Measurements from ENCODE around the gene ZNF655. TPM values are rescaled to one million over a fixed set of nuclear protein-coding genes. Genes with fewer than 3 reads are reported as not detected.

Gene ZNF655
- total and polyA plus RNA-seq, 11 donors: 26.8 to 48.0 (median 32.8) TPM

DNA sequence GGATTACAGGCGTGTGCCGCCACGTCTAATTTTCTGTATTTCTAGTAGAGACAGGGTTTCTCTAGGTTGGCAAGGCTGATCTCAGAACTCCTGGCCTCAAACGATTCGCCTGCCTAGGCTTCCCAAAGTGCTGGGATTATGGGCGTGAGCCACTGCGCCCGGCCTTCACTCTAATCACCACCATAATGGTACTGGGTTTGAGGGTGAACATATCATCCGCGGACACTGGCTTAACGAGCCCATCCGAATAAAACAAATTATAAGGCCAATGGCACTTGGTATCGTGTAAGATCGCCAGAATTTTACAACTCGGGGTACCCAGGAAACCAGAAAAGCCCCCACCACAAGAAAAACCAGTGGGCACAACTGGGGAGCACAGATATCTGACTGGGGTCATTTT is 7.1 kb upstream of the ZNF655 start:
- peak overlapping the region; percentile 6 to 95 (median 86) for H3K27ac ChIP-seq
- no peak for TF ChIP-seq POLR2A (IDR thresholded peaks at IDR 0.05)
- TF ChIP-seq, protein P1, sequence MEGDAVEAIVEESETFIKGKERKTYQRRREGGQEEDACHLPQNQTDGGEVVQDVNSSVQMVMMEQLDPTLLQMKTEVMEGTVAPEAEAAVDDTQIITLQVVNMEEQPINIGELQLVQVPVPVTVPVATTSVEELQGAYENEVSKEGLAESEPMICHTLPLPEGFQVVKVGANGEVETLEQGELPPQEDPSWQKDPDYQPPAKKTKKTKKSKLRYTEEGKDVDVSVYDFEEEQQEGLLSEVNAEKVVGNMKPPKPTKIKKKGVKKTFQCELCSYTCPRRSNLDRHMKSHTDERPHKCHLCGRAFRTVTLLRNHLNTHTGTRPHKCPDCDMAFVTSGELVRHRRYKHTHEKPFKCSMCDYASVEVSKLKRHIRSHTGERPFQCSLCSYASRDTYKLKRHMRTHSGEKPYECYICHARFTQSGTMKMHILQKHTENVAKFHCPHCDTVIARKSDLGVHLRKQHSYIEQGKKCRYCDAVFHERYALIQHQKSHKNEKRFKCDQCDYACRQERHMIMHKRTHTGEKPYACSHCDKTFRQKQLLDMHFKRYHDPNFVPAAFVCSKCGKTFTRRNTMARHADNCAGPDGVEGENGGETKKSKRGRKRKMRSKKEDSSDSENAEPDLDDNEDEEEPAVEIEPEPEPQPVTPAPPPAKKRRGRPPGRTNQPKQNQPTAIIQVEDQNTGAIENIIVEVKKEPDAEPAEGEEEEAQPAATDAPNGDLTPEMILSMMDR (IDR thresholded peaks at IDR 0.05): no peak
- peak overlapping the region; percentile 54 to 99 (median 83) for H3K4me3 ChIP-seq
- intact Hi-C loops (cut with DNase I): loop anchor here in 5 of 10 donors (5.0 to 10.0 kb wide), 4 partner anchors 47 to 117 kb away; partner anchors contain the start of genes ZKSCAN5 (in 4 of the 5), ZNF394 (in 4 of the 5), CPSF4 (in 1 of the 5) and PTCD1 (in 1 of the 5)
- ATAC-seq (peak in 1 of 4 donors; percentile 24), DNase-seq (no peak)
- H3K4me1 ChIP-seq: peaks cover 0 to 25% (median 13%) of the 10 kb centered on the region in 12 donors
- peaks cover 0 to 47% (median 26%) of the 10 kb centered on the region in 9 donors for H3K36me3 ChIP-seq
- H3K9me3 ChIP-seq: peaks cover 0 to 29% (median 2%) of the 10 kb centered on the region in 12 donors
- no peaks in the 10 kb centered on the region for H3K27me3 ChIP-seq
- WGBS, 4 donors: 11 to 23% (median 14%) methylated on average over 15 of the region's 15 CpGs

DNA sequence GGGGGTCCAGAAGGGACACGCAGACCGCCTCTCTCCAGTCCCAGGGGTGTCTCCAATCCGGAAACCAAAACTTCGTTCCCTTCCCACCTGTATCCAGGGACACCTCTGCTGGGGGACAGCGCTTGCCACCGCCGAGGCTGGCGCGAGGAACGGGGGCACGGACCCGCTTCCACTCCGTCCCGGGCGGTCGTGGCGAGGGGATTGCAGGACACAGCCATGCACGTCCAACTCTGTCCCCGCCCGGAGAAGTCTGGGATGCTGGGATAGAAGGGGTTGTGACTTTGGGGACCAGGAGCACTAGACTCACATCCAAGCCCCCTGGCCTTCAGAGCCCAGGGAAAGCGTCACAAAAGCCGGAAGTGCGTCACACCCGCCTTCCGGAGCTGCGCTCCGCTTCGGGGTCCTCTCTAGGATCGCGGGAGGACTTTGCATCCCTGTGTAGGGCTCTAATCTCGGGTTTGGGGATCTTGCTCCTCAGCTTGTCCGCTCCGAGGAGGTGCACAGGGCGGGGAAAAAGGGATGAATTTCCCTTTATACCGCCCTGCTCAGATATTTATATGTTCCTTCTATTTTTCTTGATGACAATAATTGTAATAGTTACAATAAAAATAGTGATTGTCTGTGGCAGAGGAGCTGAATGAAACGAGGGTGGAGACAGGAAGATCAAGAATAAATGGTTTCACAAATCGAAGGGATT is 6.5 kb upstream of the ZNF655 start, which contains the start of gene FAM200A:
Gene FAM200A (minus strand): TSS at position 348 of the 697 bp plus-strand sequence. CDS start 3,707 bp downstream, outside the sequence.
- intact Hi-C loops (cut with DNase I): loop anchor here in 5 of 10 donors (5.0 to 10.0 kb wide), 4 partner anchors 47 to 117 kb away; partner anchors contain the start of genes ZKSCAN5 (in 4 of the 5), ZNF394 (in 4 of the 5), CPSF4 (in 1 of the 5) and PTCD1 (in 1 of the 5)
- H3K9me3 ChIP-seq: peaks cover 0 to 23% (median 2%) of the 10 kb centered on the region in 12 donors
- DNase-seq (peak; percentile 91 to 94 (median 93)), ATAC-seq (peak; percentile 98 to 100 (median 98))
- TF ChIP-seq, protein P1 (IDR thresholded peaks at IDR 0.05): no peak
- TF ChIP-seq POLR2A (IDR thresholded peaks at IDR 0.05): peak in 1 of 2 donors; percentile 72
- no peaks in the 10 kb centered on the region for H3K27me3 ChIP-seq
- H3K4me1 ChIP-seq: peaks cover 0 to 26% (median 15%) of the 10 kb centered on the region in 12 donors
- peak within 1 kb of the TSS; percentile 54 to 99 (median 83) for H3K4me3 ChIP-seq
- H3K27ac ChIP-seq: peak within 1 kb of the TSS; percentile 6 to 95 (median 86)
- WGBS, 4 donors: 0 to 1% (median 1%) methylated on average over 12 to 37 of the region's 37 CpGs
- H3K36me3 ChIP-seq: peaks cover 0 to 49% (median 30%) of the 10 kb centered on the region in 9 donors

DNA sequence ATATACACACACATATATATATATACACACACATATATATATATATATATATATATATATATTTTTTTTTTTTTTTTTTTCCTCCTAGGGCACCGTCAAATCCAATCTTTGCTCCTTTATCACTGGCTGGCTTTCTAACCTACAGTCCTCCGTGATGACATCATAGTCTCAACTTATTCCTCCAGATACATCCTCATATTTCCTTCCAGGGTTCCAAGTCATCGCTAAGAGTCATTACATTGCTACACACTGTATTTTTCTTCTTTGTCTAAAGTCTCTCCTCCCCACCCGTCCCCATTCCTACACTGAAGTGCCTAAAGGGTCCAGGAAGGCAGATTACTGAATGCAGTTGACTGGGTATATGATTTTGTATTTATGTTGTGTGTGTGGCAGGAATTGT is 5.4 kb upstream of the ZNF655 start:
- no peak overlapping the region for H3K4me3 ChIP-seq
- no peak overlapping the region for H3K27ac ChIP-seq
- 77 to 87% (median 83%) methylated on average over 4 of the region's 4 CpGs for WGBS, 4 donors
- TF ChIP-seq, protein P1 (IDR thresholded peaks at IDR 0.05): no peak
- no peak for TF ChIP-seq POLR2A (IDR thresholded peaks at IDR 0.05)
- ATAC-seq (no peak), DNase-seq (no peak)
- peaks cover 0 to 12% (median 2%) of the 10 kb centered on the region in 12 donors for H3K9me3 ChIP-seq
- intact Hi-C loops (cut with DNase I): loop anchor here in 5 of 10 donors (5.0 to 10.0 kb wide), 4 partner anchors 48 to 118 kb away; partner anchors contain the start of genes ZKSCAN5 (in 4 of the 5), ZNF394 (in 4 of the 5), CPSF4 (in 1 of the 5) and PTCD1 (in 1 of the 5)
- peaks cover 0 to 35% (median 22%) of the 10 kb centered on the region in 12 donors for H3K4me1 ChIP-seq
- H3K27me3 ChIP-seq: no peaks in the 10 kb centered on the region
- H3K36me3 ChIP-seq: peaks cover 0 to 42% (median 29%) of the 10 kb centered on the region in 9 donors

DNA sequence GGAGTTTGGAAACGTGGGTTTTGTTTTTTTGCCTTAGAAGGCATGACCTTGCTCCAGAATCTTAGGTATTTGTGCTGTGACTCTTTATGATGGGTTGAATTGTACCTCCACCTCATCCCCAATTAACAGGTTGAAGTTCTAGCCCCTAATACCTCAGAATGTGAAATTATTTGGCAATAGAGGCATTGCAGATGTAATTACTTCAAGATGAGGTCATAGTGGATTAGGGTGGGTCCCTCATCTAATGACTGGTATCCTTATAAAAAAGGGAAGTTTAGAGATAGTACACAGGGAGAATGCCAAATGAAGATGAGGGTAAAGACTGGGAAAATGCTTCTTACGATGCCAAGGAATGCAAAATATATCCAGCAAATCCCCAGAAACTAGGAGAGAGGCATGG is 3.5 kb upstream of the ZNF655 start:
- Histone ChIP-seq H3K4me1 (peaks cover 0 to 44% (median 29%) of the 10 kb centered on the region in 12 donors), H3K36me3 (peaks cover 0 to 36% (median 16%) of the 10 kb centered on the region in 9 donors), H3K9me3 (no peaks in the 10 kb centered on the region), H3K4me3 (no peak overlapping the region), H3K27me3 (no peaks in the 10 kb centered on the region), H3K27ac (no peak overlapping the region)
- TF ChIP-seq, protein P1 (IDR thresholded peaks at IDR 0.05): no peak
- no peak for TF ChIP-seq POLR2A (IDR thresholded peaks at IDR 0.05)
- ATAC-seq (no peak), DNase-seq (no peak)
- intact Hi-C loops (cut with DNase I): loop anchor here in 9 of 10 donors (5.0 to 10.0 kb wide), 5 partner anchors 43 to 120 kb away; partner anchors contain the start of genes ZKSCAN5 (in 8 of the 9), ZNF394 (in 8 of the 9), CPSF4 (in 1 of the 9) and PTCD1 (in 1 of the 9)
- WGBS, 4 donors: 68 to 84% (median 76%) methylated on average over 2 of the region's 2 CpGs

All from heart left ventricle (tissue), 16 donors.